HG03442 (cell line): ENCODE measurements around the gene TMEM120A.
A peak's percentile ranks its signal among the peaks of the same experiment; 100 is the strongest.
"Not testable (repeated sequence)": the region's sequence is repeated elsewhere in the genome, so short reads cannot be mapped to it uniquely, and the experiment has no call there.

Source experiments
- ATAC-seq: cut with Tn5 transposase; IDR thresholded peaks from one replicate; pipeline ENCODE4 v1.9.1; 2021; ENCODE audit warnings: mild to moderate bottlenecking, moderate library complexity; ENCODE audit not compliant: unreplicated experiment

TMEM120A gene

DNA sequence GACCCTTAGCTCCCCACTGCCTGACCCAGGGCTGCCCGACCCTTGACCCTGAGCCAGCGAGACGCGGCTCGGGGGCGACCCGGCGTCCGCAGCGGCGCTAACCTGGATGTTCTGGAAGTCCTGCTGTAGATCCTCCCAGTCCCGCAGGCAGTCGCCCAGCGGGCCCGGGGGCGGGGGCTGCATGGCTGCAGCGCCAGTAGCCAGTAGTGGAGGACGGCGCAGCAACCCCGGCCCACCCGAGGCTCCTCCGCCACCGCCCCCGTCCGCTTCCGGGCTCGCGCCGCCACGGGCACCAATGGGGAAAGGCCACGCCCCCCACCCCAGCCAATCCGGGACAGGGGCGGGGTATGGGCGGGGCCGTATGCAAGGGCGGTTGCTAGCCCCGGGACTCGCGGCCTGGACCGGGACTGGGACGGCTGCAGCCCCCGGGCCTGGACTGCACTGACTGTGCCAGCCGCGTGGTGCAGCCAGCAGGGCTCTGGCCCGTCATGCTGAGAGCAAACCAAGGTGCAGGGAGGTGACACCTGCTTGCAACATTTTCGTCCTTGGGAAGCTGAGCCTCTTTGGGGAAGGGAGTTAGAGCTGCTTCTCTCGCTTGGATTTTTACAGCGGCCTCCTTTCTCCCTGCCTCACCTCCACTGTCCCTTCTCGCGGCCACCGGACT, at the start of gene TMEM120A:
TMEM120A (minus strand) TSS at position 208 of the 664 bp plus-strand sequence; CDS start at position 183, 25 bp downstream.
- peak; percentile 89 for ATAC-seq

DNA sequence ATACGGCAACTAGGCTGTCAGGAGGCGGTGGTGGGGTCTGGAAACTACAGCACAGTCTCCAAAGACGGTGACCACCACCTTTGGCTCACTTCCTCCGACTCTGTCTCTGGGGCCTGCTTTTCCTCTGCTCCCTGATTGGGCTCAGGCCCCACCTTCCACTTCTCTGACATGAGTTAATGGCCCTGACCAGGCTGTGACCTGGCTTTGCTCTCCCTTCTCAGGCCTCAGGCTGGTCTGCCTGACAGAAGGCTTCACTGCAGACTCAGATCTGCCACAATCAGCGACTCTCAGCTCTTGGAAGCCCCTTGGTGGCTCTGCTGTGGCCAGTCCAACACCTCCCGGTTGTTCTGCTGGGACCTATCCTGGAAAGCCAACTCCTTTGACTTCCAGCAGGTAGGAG, 45.7 kb upstream of the TMEM120A start:
- ATAC-seq = no peak

DNA sequence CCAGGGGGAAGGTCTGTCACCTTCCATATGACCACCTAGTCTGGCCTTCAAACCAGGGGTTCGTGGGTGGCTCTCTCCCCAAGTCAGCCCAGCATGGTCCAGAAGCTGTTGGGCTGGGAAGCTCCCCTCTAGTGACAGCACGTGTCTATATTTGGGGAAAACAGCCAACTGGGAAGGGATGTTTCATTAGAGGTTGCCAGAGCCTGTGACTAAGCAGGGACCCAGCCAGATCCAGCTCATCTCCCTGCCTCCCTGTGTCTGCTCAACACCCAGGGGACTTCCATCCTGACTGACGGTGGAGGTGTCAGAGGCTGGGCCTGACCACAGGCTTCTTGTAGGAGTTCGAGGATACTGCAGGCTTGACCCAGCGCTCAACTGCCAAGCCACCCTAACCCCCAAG, 42.9 kb upstream of the TMEM120A start:
- ATAC-seq = no peak

DNA sequence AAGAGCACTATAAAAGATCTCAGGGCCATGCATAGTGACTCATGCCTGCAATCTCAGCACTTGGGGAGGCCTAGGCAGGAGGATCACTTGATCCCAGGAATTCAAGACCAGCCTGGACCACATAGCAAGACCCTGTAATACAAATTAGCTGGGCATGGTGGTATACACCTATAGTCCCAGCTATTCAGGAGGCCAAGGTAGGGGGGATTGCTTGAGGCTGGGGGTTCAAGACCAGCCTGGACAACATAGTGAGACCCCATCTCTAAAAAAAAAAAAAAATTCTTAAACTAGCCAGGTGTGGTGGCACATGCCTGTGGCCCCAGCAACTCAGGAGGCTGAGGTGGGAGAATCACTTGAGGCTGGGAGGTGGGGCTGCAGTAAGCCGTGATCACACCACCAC, 37.6 kb upstream of the TMEM120A start:
- ATAC-seq = no peak

GRCh38 chr7:76029682-76030081, 35.3 kb upstream of the TMEM120A start:
- ATAC-seq = not testable (repeated sequence)

GRCh38 chr7:76023002-76023401, 28.6 kb upstream of the TMEM120A start:
- ATAC-seq = no peak

DNA sequence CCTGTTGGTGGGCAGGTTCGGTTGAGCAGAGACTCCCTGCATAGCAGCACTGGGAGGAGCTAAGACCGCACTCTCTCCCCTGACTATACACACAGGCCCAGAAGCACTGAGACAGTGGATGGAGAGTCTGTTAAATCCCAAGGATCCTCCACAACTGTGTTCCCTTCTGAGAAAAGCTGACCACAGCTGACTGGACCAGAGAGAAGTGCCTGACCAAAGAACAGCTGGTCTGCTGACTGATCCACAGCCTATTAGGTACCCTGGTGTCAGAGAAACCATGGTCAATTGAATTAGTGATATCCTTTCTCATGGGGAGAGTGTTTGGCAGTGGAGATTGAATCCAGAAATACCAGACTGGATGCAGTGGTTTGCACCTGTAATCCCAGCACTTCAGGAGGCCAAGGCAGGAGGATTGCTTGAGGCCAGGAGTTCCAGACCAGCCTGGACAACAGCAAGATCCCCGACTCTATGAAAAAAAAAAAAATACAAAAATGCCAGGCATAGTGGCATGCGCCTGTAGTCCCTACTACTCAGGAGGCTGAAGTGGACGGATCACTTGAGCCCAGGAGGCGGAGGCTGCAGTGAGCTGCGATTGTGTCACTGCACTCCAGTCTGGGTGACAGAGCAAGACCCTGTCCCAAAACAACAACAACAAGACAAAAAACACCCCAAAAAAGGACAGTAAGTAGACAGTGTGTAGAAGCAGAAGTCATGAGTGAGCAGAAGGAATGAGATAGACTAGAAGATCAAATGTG, 27.8 kb upstream of the TMEM120A start:
- ATAC-seq = no peak

- no peak for ATAC-seq
Measured at GRCh38 chr7:76020031-76020714, 25.8 kb upstream of the TMEM120A start.

DNA sequence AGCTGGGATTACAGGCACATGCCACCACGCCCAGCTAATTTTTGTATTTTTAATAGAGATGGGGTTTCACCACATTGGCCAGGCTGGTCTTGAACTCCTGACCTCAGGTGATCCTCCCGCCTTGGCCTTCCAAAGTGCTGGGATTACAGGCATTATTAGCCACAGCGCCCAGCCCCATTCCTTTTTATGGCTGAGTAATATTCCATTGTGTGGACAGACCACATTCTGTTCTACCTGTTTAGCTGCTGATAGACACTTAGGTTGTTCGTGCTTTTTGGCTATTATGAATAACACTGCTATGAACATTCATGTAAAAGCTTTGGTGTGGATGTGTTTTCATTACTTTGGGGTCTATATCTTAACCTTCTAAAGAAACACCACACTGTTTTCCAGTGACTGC, 24.1 kb upstream of the TMEM120A start:
- not testable (repeated sequence) for ATAC-seq

- no peak for ATAC-seq
Measured at GRCh38 chr7:76016191-76016947, 22.0 kb upstream of the TMEM120A start.

DNA sequence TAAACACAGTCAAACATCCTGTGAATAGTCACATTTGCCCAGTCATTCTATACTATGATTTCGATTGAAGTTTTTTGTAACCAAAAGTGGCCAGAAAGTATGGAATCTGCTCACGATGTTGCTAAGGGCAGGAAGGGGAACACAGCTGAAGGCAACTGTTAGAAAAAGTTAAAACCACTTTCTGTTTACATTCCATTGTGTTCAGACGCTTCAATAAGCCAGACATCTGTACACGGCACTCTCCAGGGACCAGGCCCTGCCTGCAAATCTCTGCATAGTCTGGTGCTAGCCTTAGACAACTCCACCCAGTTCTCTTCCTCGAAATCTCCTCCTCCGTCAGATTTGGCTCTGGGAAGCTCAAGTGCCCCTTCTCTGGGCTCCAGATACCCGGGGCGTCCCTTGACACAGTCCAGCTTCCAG, 17.1 kb upstream of the TMEM120A start:
- no peak for ATAC-seq

DNA sequence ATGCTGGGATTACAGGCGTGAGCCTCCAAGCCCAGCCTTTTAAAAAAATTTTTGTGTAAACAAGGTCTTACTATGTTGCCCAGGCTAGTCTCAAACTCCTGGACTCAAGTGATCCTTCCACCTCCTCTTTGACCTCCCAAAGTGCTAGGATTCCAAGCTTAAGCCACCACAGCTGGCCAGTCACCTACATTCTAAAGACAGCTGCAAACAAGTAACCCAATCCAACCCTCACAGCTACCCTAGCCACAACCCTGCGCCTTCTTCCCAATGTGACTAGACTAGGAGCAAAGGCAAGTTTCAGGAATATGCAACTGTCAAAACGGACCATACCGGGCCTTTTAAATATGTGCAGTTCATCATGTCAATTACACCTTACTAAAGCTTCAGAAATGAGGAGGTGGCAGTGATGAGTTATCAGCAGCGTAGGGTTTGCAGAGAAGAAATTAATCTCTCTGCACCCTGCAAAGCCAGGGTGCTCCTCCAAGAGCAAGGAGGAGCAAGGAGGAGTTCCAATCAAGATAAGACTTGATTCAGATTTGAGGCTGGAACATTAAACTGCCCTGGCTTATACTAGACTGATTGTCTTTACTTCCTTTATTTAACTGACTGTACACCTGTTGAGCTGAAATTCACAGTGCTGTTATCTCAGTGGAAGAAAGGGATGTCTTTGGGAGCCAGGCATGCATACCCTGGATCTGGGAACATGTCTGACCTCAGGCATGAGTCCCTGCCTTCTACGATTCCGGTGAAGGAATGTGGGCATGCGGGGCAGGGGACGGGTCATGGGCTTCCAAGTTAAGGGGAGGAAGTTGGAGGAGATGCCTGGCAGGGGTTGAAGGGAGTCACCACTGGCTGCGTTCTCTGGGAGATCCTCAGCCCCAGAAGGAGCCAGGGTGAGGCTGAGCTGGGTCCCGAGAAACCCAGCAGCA, 15.5 kb upstream of the TMEM120A start:
- ATAC-seq = no peak

DNA sequence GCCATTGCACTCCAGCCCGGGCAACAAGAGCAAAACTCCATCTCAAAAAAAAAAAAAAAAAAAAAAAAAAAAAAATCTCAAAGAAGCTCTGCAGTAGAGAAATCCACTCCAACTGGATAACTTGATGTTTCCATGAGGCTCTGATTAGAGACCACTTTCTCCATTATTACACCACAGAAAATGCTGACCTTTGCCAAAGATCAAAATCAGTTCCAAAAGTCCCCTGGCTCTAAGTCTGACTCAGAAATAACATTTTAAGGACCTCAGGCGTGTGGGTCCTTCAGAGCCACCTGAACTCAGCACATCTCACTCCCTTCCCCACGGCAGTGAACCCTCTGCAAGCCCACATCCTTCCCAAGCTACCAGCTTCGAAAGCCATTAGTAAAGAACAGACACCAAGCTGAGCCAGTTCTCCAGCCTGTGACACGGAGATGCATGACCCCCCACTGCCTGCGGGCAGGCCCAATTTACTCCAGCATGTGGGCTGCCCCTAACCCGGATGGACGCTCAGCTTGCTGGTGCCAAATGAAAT, 13.8 kb upstream of the TMEM120A start:
- ATAC-seq = no peak

- ATAC-seq = not testable (repeated sequence)
Measured at GRCh38 chr7:76005004-76005403, 10.6 kb upstream of the TMEM120A start.

DNA sequence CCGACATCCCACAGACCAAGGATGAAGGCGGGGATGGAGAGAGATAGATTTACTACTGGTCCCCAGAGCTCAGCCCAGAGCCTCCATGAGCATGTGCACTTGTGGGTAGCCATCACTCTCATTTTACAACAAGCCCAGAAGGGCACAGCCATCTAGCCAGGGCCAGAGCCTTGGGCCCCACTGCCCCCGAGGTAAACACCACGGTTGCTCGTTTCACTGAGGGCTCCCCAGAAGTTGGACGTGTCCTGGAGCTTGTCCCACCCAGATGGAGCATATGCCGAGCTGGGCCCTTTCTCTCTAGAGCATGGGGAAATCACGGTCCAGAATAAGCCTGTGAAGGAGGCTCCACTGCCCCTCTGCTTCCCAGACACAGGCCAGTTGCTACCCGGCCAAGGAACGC, 9.0 kb upstream of the TMEM120A start:
- ATAC-seq = no peak

DNA sequence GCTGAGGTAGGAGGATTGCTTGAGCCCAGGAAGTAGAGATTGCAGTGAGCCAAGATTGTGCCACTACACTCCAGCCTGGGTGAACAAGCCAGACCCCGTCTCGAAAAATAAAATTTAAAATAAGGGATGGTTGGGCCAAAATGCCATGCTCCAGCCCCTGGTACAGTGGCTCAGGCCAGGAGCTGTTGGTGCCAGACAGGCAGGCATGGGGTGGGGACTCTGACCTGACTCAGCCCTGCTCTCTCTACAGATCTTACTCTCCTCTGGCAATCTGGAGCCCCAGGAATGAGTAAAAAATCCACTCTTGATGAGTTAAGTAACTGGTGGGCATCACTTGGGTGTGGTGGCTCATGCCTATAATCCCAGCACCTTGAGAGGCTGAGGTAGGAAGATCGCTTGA, 8.4 kb upstream of the TMEM120A start:
- no peak for ATAC-seq

- no peak for ATAC-seq
Measured at GRCh38 chr7:76002139-76002538, 7.7 kb upstream of the TMEM120A start.

GRCh38 chr7:76000566-76000965, 6.2 kb upstream of the TMEM120A start:
- ATAC-seq = no peak

DNA sequence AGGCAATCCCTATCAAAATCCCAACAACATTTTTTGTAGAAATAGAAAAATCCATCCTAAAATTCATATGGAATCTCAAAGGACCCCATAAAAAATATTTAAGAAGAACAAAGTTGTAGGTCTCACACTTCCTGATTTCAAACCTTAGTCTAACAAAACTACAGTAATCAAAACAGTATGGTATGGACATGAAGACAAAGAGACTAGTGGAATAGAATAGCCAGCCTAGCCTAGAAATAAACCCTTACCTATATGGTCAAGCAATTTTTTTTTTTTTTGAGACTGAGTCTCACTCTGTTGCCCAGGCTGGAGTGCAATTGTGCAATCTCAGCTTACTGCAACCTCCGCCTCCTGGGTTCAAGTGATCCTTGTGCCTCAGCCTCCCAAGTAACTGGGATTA, 3.6 kb upstream of the TMEM120A start:
- ATAC-seq = no peak

DNA sequence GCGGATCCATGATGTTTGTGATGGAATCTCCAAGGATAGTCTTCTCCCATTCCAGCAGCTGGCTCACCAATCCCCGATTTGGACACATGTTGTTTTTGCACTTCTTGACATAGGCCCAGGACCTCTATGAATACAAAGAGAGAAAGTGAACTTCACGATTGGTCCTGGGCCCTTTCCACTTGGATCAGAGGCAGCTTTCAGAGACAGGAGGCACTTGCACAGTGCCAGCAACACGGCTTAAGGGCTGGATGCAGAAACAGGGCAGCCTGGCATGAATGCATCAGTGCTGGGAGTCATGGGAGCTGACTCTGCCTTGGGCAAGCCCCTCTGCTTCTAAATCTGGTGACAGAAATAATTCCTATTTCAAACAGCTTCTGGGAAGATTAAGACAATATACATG, 2.1 kb upstream of the TMEM120A start:
- ATAC-seq = no peak
